ENCODE results near the gene ETV6.

Gene ETV6

GRCh38 chr12:11648514-11649412 is 711 bp upstream of the ETV6 start:
- DNase-seq, result peak; percentile 83 to 92

GRCh38 chr12:11650286-11651281 is 1.1 kb downstream of the ETV6 start:
- peak in 1 of 2 experiments; percentile 51 for DNase-seq

GRCh38 chr12:11651381-11651780 is 1.9 kb downstream of the ETV6 start:
- DNase-seq, result no peak

- no peak for DNase-seq
Observed at GRCh38 chr12:11651785-11652184, 2.3 kb downstream of the ETV6 start.

- no peak for DNase-seq
Observed at GRCh38 chr12:11652351-11653040, 3.0 kb downstream of the ETV6 start.

GRCh38 chr12:11653215-11653753 is 3.8 kb downstream of the ETV6 start:
- no peak for DNase-seq

- no peak for DNase-seq
Observed at GRCh38 chr12:11654338-11654737, 4.9 kb downstream of the ETV6 start.

GRCh38 chr12:11654802-11655201 is 5.3 kb downstream of the ETV6 start:
- no peak for DNase-seq

- no peak for DNase-seq
Observed at GRCh38 chr12:11655842-11656241, 6.4 kb downstream of the ETV6 start.

GRCh38 chr12:11656550-11656949 is 7.1 kb downstream of the ETV6 start:
- no peak for DNase-seq

GRCh38 chr12:11657511-11657910 is 8.0 kb downstream of the ETV6 start:
- no peak for DNase-seq

- DNase-seq, result peak in 1 of 2 experiments; percentile 22
Observed at GRCh38 chr12:11658791-11659190, 9.3 kb downstream of the ETV6 start.

GRCh38 chr12:11660624-11661023 is 11.2 kb downstream of the ETV6 start:
- no peak for DNase-seq

GRCh38 chr12:11661491-11662089 is 12.1 kb downstream of the ETV6 start:
- no peak for DNase-seq

GRCh38 chr12:11662369-11662768 is 12.9 kb downstream of the ETV6 start:
- no peak for DNase-seq

- no peak for DNase-seq
Observed at GRCh38 chr12:11663130-11663529, 13.7 kb downstream of the ETV6 start.

- DNase-seq, result no peak
Observed at GRCh38 chr12:11664101-11664500, 14.6 kb downstream of the ETV6 start.

- no peak for DNase-seq
Observed at GRCh38 chr12:11666131-11667050, 16.9 kb downstream of the ETV6 start.

GRCh38 chr12:11667171-11667570 is 17.7 kb downstream of the ETV6 start:
- DNase-seq, result no peak

- no peak for DNase-seq
Observed at GRCh38 chr12:11668611-11669010, 19.1 kb downstream of the ETV6 start.

GRCh38 chr12:11669348-11669747 is 19.9 kb downstream of the ETV6 start:
- no peak for DNase-seq

Measured in SW 1271 (cell line).